ENCODE measurements around the gene FNBP1L. TPM values are rescaled to one million over a fixed set of nuclear protein-coding genes. Genes with fewer than 3 reads are reported as not detected.

The FNBP1L gene
- total RNA-seq, 2 donors from 2014 or later: 48.3 to 54.4 TPM

DNA sequence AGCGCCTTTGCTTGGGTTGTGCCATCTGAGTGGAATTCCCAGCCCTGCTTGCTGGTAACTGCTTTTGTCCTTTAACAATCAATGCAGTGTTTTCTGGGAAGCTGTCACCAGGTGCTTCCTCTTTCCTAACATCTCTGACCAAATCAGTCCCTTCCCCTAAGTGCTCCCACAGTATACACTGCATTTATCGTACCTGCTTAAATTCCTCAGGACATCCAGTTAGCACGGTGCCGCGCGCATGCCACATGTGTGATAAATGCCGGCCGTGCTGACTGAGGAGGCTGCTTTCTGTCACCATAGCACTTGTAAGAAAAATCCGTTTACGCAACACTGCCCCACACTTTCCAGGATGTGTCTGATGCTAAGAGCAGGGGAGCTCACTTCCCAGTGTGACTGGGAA is 118.3 kb downstream of the FNBP1L start:
- intact Hi-C loops (cut with DNase I): no loop called here
- peaks cover 6% of the 10 kb centered on the region for H3K36me3 ChIP-seq
- H3K27me3 ChIP-seq: no peaks in the 10 kb centered on the region
- no peaks in the 10 kb centered on the region for H3K9me3 ChIP-seq
- DNase-seq: no peak
- no peak overlapping the region for H3K9ac ChIP-seq (ENCODE audit: low read depth in 2 of 2, low read length in 2 of 2)
- H3K4me3 ChIP-seq: no peak overlapping the region
- no peaks in the 10 kb centered on the region for H3K4me1 ChIP-seq
- TF ChIP-seq, protein P1, sequence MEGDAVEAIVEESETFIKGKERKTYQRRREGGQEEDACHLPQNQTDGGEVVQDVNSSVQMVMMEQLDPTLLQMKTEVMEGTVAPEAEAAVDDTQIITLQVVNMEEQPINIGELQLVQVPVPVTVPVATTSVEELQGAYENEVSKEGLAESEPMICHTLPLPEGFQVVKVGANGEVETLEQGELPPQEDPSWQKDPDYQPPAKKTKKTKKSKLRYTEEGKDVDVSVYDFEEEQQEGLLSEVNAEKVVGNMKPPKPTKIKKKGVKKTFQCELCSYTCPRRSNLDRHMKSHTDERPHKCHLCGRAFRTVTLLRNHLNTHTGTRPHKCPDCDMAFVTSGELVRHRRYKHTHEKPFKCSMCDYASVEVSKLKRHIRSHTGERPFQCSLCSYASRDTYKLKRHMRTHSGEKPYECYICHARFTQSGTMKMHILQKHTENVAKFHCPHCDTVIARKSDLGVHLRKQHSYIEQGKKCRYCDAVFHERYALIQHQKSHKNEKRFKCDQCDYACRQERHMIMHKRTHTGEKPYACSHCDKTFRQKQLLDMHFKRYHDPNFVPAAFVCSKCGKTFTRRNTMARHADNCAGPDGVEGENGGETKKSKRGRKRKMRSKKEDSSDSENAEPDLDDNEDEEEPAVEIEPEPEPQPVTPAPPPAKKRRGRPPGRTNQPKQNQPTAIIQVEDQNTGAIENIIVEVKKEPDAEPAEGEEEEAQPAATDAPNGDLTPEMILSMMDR (IDR thresholded peaks at IDR 0.05): no peak
- H3K27ac ChIP-seq: no peak overlapping the region

DNA sequence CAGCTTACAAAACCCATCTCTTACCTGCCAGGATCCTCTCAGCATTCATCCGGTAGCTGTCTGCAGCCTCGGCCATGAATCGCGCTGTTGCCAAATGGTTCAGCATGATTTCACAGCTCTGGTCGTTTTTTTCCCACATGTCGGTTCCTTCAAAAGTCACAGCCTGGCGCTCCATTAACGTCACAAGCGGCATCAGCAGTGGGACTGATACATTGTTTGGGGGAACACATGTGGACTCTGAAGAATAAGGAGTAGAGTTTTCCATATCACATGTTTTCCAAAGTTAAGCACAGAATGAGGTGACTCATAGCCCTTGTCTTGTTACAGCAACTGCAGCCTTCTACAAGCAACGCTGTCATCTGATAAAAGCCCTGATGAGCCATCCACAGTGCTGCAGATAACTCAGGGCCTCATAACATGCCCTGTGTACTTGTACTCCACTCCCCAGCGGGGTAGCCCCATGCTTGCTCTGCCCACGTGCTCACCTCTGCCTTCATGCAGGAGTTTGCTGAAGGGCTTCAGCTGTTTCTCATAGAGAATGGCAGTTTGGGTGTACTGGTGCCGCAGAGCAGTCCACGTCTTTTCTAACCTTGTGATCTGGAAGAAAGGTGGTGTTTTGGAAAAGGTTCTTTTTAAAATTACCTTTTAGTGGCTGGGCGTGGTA is 119.5 kb downstream of the FNBP1L start:
- intact Hi-C loops (cut with DNase I): no loop called here
- H3K9me3 ChIP-seq: no peaks in the 10 kb centered on the region
- no peak overlapping the region for H3K9ac ChIP-seq (ENCODE audit: low read depth in 2 of 2, low read length in 2 of 2)
- no peak overlapping the region for H3K27ac ChIP-seq
- H3K4me1 ChIP-seq: no peaks in the 10 kb centered on the region
- peaks cover 6% of the 10 kb centered on the region for H3K36me3 ChIP-seq
- H3K27me3 ChIP-seq: no peaks in the 10 kb centered on the region
- no peak overlapping the region for H3K4me3 ChIP-seq
- TF ChIP-seq, protein P1 (IDR thresholded peaks at IDR 0.05): no peak
- DNase-seq: no peak

DNA sequence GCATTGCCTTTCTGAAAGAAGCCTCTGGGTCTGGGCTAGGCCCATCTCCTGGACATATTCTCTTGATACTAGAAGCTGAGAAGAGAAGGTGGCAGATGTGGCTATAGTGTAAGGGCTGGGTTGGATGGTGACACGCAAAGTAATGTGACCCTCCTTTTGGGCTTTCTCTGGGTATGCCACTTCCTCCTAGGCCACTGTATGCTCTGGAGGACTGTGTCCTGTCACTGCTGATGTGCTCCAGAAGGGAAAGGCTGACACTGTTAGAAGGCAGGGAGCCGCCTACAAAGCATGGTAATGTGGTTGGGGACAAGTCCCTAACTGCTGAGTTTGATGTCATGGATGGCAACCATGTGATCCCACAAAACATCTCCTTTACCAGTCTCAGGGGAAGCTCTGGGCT is 121.6 kb downstream of the FNBP1L start:
- Histone ChIP-seq H3K9me3 (no peaks in the 10 kb centered on the region), H3K27ac (no peak overlapping the region), H3K4me1 (no peaks in the 10 kb centered on the region), H3K27me3 (no peaks in the 10 kb centered on the region), H3K9ac (ENCODE audit: low read depth in 2 of 2, low read length in 2 of 2) (no peak overlapping the region), H3K4me3 (no peak overlapping the region), H3K36me3 (peaks cover 6% of the 10 kb centered on the region)
- intact Hi-C loops (cut with DNase I): no loop called here
- TF ChIP-seq, protein P1 (IDR thresholded peaks at IDR 0.05): no peak
- no peak for DNase-seq

DNA sequence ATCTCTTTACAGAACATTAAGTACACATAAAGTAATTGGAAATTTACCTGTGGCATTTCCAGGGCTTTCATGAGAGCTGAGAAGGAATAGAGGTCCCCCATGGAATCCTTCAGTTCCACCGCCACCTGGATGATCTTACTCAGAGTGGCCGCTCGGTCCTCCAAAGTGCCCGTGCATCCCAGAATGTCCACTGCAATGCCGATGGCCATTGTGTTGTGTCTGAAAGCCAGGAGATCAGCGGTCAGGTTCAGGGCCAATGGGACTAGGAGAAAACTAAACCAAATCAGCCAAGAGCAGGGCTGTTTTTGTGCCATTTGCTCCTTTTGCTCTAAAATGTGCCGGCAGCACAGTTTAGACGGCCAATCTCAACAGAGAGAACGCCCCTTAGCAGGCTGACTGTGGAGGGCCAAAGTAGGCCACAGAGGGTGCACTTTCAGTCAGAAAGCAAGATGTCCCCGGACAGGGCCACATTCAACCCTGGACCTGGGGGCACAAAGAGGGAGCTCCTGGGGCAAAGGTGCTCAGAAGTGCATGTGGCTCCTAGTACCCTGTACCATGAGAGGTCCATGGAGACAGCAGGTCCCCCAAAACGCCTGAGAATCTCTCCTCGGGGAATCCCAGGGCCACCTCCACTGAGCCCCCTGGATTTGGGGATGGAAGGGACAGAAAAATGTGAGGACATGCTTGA is 123.8 kb downstream of the FNBP1L start:
- H3K9ac ChIP-seq (ENCODE audit: low read depth in 2 of 2, low read length in 2 of 2): no peak overlapping the region
- no peak for DNase-seq
- intact Hi-C loops (cut with DNase I): loop anchor here (10.0 kb wide), 1 partner anchor 117 kb away; no protein-coding TSS in a partner anchor
- H3K9me3 ChIP-seq: no peaks in the 10 kb centered on the region
- no peak overlapping the region for H3K4me3 ChIP-seq
- TF ChIP-seq, protein P1 (IDR thresholded peaks at IDR 0.05): no peak
- peaks cover under 1% of the 10 kb centered on the region for H3K36me3 ChIP-seq
- H3K27me3 ChIP-seq: no peaks in the 10 kb centered on the region
- H3K4me1 ChIP-seq: no peaks in the 10 kb centered on the region
- H3K27ac ChIP-seq: no peak overlapping the region

DNA sequence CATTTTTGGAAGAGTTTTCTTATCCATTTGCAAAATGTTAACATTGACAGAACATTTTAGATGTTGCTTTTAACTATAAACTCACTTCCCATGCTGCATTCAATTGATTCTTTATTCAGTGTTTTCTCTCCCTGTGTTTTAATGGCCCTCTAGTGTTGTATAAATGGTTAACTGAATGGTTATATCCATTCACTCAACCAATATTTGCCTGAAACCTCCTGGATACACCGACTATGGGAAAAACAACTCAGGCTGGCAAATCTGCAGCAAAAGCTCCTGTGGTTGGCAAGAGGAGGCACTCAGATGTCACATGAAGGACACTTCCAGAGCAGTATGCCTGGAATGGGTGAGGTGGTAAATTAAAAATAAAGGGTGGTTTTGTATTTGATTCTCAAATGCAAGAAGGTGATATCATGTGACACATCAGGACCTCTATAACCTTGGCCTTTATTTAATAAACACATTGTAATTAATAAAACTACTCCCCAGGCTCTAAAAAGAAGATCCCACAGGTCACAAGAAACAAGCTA is 126.1 kb downstream of the FNBP1L start:
- no peaks in the 10 kb centered on the region for H3K36me3 ChIP-seq
- no peak for DNase-seq
- no peak overlapping the region for H3K9ac ChIP-seq (ENCODE audit: low read depth in 2 of 2, low read length in 2 of 2)

More for the DNA sequence above, 126.1 kb downstream of the FNBP1L start:
- Histone ChIP-seq H3K4me1 (peaks cover 4% of the 10 kb centered on the region), H3K27ac (peak overlapping the region; percentile 40), H3K9me3 (no peaks in the 10 kb centered on the region), H3K27me3 (no peaks in the 10 kb centered on the region), H3K4me3 (no peak overlapping the region)
- TF ChIP-seq, protein P1 (IDR thresholded peaks at IDR 0.05): no peak
- intact Hi-C loops (cut with DNase I): loop anchor here (10.0 kb wide), 1 partner anchor 119 kb away; no protein-coding TSS in a partner anchor

All from colonic mucosa (tissue), 4 donors.